HL-60 (cell line): Measurements from ENCODE around the gene S100PBP.

Experiments
- CTCF ChIP-seq: IDR thresholded peaks from one replicate; pipeline ENCODE4 v1.5.1; 2011; ENCODE audit warnings: low read length, control low read depth, inconsistent platforms; ENCODE audit not compliant: insufficient read depth
- POLR2AphosphoS5 ChIP-seq: IDR thresholded peaks from 2 replicates; pipeline ENCODE4 v1.6.1; 2012; ENCODE audit warnings: low read depth
- SPI1 ChIP-seq: IDR thresholded peaks from 2 replicates; pipeline ENCODE4 v1.6.1; 2012; ENCODE audit warnings: low read depth, mild to moderate bottlenecking, borderline replicate concordance

DNA sequence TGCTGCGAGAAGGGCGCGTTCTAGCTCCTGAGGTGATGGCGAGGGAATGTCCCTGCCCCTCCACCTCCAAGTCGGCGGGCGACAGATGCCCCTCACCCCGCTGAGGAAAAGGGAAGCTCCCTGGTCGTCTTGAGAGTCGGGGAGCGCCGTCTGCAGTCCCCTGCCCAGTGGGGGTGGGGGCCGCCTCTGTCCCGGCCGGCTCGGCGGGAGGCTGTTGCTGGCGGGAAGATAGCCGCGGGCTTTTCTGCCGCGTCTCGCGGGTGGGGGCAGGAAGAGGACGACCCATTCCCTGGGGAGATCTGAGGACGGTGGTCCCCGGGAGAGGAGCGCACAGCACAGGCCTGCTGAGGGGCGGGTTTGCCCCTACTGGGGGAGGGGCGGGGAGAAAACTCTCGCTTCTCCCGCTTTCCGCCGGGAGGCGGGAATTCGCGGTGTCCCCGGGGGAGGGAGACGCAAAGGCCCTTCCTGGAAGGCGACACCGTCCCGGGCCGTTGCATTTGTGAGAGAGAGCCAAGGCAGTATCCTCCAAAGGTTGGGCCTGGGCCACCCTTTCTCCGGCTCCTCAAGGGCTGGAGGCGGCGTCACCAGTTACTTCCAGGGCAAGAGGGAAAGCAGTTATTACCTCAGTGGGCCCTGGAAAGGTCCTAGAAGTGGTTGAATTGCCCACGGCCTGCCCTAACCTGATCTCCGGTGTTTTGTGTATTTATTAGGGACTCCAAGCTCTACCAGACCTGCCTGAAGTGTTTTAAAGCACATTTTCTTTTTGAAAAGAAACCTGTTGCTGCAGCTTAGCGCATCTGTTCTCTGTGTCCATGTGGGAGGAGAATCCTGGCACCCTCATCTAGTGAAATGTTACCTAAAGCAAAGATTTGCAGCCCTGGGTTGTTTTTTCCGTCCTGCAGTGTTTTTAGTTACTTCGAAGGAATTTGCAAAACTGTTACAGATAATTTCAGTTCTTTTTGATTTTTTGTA, 648 bp downstream of the S100PBP start:
- TF ChIP-seq CTCF (no peak), POLR2AphosphoS5 (peak; percentile 0), SPI1 (no peak)
